Choroid plexus epithelial cell (primary cell): ENCODE measurements around the gene FAM216B.
"Not testable (repeated sequence)": the region's sequence is repeated elsewhere in the genome, so short reads cannot be mapped to it uniquely, and the experiment has no call there.

ENCODE experiments used
- DNase-seq: peaks from one replicate; pipeline ENCODE4 v3.0.0-alpha.2; 2010; ENCODE audit warnings: low read depth
- H3K4me3 ChIP-seq: 2 replicates; pipeline ENCODE4 v1.5.1; 2011; ENCODE audit warnings: low read depth, mild to moderate bottlenecking, control low read depth, low read length, moderate library complexity
- TF ChIP-seq, protein P1 (sequence below): conservative IDR thresholded peaks from 2 replicates; pipeline ENCODE4 v1.5.1; 2011; ENCODE audit warnings: low read depth, mild to moderate bottlenecking, control low read depth, inconsistent platforms, low read length, moderate library complexity

Gene FAM216B

DNA sequence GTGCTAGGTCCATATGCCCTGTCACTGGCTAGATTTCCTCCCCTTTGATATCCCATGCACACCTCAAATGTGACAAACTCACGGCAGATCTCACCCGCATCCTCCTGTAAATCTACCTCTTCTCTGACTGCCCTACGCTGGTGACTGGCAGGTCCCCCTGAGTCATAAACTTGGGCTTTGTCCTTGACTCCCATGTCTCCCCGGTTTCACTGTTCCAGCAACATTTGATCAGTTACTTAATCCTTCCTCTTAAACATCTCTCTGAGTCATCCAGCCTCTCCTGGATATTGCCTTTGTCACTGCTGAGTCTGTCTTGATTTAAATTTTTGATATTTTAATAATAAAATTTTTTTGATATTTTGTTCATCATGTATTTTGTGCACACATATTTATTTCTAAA is 26.5 kb downstream of the FAM216B start:
- H3K4me3 ChIP-seq = no peak overlapping the region
- TF ChIP-seq, protein P1, sequence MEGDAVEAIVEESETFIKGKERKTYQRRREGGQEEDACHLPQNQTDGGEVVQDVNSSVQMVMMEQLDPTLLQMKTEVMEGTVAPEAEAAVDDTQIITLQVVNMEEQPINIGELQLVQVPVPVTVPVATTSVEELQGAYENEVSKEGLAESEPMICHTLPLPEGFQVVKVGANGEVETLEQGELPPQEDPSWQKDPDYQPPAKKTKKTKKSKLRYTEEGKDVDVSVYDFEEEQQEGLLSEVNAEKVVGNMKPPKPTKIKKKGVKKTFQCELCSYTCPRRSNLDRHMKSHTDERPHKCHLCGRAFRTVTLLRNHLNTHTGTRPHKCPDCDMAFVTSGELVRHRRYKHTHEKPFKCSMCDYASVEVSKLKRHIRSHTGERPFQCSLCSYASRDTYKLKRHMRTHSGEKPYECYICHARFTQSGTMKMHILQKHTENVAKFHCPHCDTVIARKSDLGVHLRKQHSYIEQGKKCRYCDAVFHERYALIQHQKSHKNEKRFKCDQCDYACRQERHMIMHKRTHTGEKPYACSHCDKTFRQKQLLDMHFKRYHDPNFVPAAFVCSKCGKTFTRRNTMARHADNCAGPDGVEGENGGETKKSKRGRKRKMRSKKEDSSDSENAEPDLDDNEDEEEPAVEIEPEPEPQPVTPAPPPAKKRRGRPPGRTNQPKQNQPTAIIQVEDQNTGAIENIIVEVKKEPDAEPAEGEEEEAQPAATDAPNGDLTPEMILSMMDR = no peak
- peak; percentile 64 for DNase-seq

DNA sequence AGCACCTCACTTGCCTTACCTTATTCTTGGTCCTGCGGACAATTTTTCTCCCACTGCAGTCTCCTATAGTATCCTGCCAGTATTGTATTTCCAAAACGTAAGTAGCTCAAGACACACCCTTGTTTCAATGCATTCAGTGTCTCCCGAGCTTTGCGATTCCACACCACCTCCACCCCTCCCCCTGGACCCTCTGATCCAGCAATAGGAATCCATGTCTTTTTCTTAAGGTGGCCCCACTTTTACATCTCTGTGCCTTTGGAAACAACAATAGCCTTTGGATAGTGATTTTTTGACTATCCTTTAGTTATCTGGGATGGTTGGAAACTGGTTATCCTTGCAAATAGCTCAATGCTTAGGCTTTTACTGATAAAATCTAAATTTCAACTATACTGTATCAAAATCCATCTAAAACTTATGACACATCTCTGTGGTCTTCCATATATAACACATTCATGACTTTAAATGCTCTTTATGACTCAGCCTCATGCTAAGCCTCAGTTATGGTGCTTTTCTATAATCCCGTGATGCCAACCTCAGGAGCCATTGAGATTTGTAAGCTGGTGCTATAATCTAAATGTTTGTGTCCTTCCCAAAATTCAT is 27.1 kb downstream of the FAM216B start:
- TF ChIP-seq, protein P1 = no peak
- H3K4me3 ChIP-seq = no peak overlapping the region
- no peak for DNase-seq

GRCh38 chr13:42812316-42812715 is 30.9 kb downstream of the FAM216B start:
- no peak overlapping the region for H3K4me3 ChIP-seq
- TF ChIP-seq, protein P1 = no peak
- peak; percentile 58 for DNase-seq

GRCh38 chr13:42814868-42815267 is 33.5 kb downstream of the FAM216B start:
- peak; percentile 90 for DNase-seq
- TF ChIP-seq, protein P1 = no peak
- H3K4me3 ChIP-seq = no peak overlapping the region

GRCh38 chr13:42815681-42816080 is 34.3 kb downstream of the FAM216B start:
- H3K4me3 ChIP-seq = no peak overlapping the region
- TF ChIP-seq, protein P1 = no peak
- DNase-seq = peak; percentile 65

DNA sequence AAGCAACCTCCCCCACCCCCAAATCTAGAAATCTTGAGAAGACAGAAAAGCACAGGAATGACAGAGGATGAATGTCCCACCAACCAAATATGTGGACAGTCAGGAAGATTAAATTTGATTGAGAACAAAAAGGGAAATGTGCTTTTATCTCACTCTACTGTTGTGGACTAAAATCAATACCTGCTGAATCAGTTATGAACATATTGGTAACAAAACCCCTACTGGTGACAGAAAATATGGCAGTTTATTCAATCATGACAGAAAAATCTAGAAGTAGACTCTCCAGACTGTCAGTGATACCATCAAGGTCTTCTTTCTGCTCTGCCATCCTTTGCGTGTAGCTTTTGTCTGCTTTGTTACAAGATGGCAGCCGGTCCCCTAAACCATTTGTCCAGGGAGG is 35.2 kb downstream of the FAM216B start:
- H3K4me3 ChIP-seq = no peak overlapping the region
- no peak for DNase-seq
- TF ChIP-seq, protein P1 = peak; percentile 38

DNA sequence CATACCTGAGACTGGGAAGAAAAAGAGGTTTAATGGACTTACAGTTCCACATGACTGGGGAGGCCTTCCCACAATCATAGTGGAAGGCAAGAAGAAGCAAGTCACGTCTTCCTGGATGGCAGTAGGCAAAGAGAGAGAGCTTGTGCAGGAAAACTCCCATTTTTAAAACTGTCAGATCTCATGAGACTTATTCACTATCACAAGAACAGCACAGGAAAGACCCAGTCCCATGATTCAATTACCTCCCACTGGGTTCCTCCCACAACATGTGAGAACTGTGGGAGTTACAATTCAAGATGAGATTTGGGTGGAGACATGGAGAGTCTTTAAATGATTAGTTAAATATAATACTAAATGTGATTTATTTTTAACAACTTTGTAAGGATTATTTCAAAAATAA is 38.3 kb downstream of the FAM216B start:
- peak; percentile 79 for DNase-seq
- not testable (repeated sequence) for H3K4me3 ChIP-seq
